ENCODE data around the gene KLHDC4. TPM values are rescaled to one million over a fixed set of nuclear protein-coding genes. Genes with fewer than 3 reads are reported as not detected.

The KLHDC4 gene
- polyA plus RNA-seq, 1 of the 3 experiments (the other 2 are of a cell fraction): 51.2 TPM

DNA sequence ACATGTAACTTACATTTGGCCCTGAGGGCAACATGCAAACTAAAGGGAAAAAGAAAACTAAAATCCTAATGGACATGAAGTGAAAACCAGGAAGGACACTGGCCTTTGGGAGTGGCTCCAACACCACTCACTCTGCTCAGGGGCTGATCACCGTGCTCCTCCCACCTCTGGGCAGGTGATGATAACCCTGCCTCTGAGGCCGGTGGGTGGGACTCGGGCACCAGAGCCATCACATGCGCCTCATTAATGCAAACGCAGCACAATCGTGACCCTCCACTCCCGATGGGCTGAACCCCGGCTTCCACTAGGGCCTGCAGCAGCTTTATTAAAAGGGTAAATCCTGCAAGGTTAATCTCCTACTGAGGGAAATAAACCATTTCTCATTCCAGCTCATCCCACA lies 4.7 kb downstream of the KLHDC4 start:
- ChIA-PET POLR2A (no interaction called here), CTCF (interaction anchor here (1.0 to 1.7 kb wide), 2 partner anchors 14 to 172 kb away, joined by 3 read pairs; no protein-coding TSS in a partner anchor)
- Histone ChIP-seq H4K20me1 (ENCODE audit: insufficient read depth) (peaks cover 10% of the 10 kb centered on the region; the same call in 1 of the 2 replicates), H3K9me2 (no peaks in the 10 kb centered on the region), H3K9me3 (no peaks in the 10 kb centered on the region), H3K27me3 (ENCODE audit: insufficient read depth) (no peaks in the 10 kb centered on the region), H3K36me3 (replicated peaks in 1 of 2; ENCODE audit: control insufficient read depth in 1 of 2, insufficient read depth in 2 of 2, low read length in 1 of 2) (peaks cover 28 to 35% of the 10 kb centered on the region in 2 experiments), H3K27ac (ENCODE audit: low read depth in 2 of 2, low read length in 1 of 2) (no peak overlapping the region), H3K9ac (no peak overlapping the region), H3F3A (replicated peaks; ENCODE audit: insufficient read depth) (peaks cover 9% of the 10 kb centered on the region), H3K4me3 (ENCODE audit: low read depth in 2 of 2, low read length in 1 of 2) (no peak overlapping the region), H2AFZ (ENCODE audit: low read depth) (no peak overlapping the region), H3K4me1 (ENCODE audit: control insufficient read depth in 1 of 2, insufficient read depth in 2 of 2, low read depth in 1 of 2, low read length in 1 of 2) (peaks cover 4 to 5% of the 10 kb centered on the region in 2 experiments; a peak in 1 of 4 replicates), H3K79me2 (ENCODE audit: insufficient read depth) (peaks cover 65% of the 10 kb centered on the region), H3K4me2 (no peak overlapping the region)
- TF ChIP-seq NFIC (IDR thresholded peaks at IDR 0.05; ENCODE audit: borderline replicate concordance) (no peak), TAF1 (IDR thresholded peaks at IDR 0.05; ENCODE audit: borderline replicate concordance, low read depth, low read length) (no peak), FOXM1 (IDR thresholded peaks at IDR 0.05; ENCODE audit: low read depth) (no peak), JUND (IDR thresholded peaks at IDR 0.05) (no peak)
- TF ChIP-seq, protein P1, sequence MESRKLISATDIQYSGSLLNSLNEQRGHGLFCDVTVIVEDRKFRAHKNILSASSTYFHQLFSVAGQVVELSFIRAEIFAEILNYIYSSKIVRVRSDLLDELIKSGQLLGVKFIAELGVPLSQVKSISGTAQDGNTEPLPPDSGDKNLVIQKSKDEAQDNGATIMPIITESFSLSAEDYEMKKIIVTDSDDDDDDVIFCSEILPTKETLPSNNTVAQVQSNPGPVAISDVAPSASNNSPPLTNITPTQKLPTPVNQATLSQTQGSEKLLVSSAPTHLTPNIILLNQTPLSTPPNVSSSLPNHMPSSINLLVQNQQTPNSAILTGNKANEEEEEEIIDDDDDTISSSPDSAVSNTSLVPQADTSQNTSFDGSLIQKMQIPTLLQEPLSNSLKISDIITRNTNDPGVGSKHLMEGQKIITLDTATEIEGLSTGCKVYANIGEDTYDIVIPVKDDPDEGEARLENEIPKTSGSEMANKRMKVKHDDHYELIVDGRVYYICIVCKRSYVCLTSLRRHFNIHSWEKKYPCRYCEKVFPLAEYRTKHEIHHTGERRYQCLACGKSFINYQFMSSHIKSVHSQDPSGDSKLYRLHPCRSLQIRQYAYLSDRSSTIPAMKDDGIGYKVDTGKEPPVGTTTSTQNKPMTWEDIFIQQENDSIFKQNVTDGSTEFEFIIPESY (IDR thresholded peaks at IDR 0.05; ENCODE audit: borderline replicate concordance, low read depth): no peak
- TF ChIP-seq, protein P2, sequence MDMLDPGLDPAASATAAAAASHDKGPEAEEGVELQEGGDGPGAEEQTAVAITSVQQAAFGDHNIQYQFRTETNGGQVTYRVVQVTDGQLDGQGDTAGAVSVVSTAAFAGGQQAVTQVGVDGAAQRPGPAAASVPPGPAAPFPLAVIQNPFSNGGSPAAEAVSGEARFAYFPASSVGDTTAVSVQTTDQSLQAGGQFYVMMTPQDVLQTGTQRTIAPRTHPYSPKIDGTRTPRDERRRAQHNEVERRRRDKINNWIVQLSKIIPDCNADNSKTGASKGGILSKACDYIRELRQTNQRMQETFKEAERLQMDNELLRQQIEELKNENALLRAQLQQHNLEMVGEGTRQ (IDR thresholded peaks at IDR 0.05; ENCODE audit: borderline replicate concordance, low read depth, low read length): no peak
- DNase-seq: no peak
- 100% methylated on average over 6 of the region's 8 CpGs for WGBS (ENCODE audit: low lambda C conversion rate)

DNA sequence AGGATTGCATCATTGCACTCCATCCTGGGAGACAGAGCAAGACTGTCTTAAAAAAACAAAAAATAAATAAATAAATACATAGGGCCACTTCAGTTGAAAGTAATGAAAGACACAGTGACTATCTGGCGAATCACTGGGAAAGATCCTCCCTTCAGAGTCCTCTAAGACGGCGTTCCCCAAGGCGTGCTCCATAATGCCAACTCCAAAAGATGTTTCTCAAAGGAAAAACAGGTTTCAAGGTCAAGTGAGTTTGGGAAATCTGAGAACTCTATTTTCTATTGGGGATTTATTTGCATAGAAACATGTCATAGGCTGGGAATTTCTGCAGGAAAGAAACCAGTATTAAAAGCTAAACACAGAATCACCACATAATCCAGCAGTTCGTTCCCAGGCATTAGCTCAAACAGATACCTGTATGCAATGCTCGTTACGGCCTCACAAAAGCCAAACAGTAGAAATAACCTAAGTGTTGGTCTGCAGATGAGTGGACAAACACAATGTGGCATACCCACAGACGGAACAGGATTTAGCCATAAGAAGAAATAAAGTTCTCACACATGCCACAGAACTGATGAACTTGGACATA lies 7.9 kb downstream of the KLHDC4 start:
- Histone ChIP-seq H3K9me3 (no peaks in the 10 kb centered on the region), H4K20me1 (ENCODE audit: insufficient read depth) (peaks cover 10% of the 10 kb centered on the region; the same call in 1 of the 2 replicates), H3K36me3 (replicated peaks in 1 of 2; ENCODE audit: control insufficient read depth in 1 of 2, insufficient read depth in 2 of 2, low read length in 1 of 2) (peaks cover 33 to 55% of the 10 kb centered on the region in 2 experiments), H3K9me2 (no peaks in the 10 kb centered on the region), H3K4me1 (ENCODE audit: control insufficient read depth in 1 of 2, insufficient read depth in 2 of 2, low read depth in 1 of 2, low read length in 1 of 2) (no peaks in the 10 kb centered on the region), H3K4me3 (ENCODE audit: low read depth in 2 of 2, low read length in 1 of 2) (no peak overlapping the region), H3K79me2 (ENCODE audit: insufficient read depth) (peaks cover 37% of the 10 kb centered on the region), H3F3A (replicated peaks; ENCODE audit: insufficient read depth) (peaks cover 9% of the 10 kb centered on the region), H3K4me2 (no peak overlapping the region), H3K27me3 (ENCODE audit: insufficient read depth) (no peaks in the 10 kb centered on the region), H3K27ac (ENCODE audit: low read depth in 2 of 2, low read length in 1 of 2) (no peak overlapping the region), H2AFZ (ENCODE audit: low read depth) (no peak overlapping the region), H3K9ac (no peak overlapping the region)
- WGBS (ENCODE audit: low lambda C conversion rate): 90% methylated on average over 8 of the region's 8 CpGs
- CTCF ChIA-PET: interaction anchor here (2.0 kb wide), 1 partner anchor 11 kb away, joined by 7 read pairs; no protein-coding TSS in a partner anchor
- no peak for DNase-seq
- POLR2A ChIA-PET: no interaction called here
- TF ChIP-seq, protein P3, sequence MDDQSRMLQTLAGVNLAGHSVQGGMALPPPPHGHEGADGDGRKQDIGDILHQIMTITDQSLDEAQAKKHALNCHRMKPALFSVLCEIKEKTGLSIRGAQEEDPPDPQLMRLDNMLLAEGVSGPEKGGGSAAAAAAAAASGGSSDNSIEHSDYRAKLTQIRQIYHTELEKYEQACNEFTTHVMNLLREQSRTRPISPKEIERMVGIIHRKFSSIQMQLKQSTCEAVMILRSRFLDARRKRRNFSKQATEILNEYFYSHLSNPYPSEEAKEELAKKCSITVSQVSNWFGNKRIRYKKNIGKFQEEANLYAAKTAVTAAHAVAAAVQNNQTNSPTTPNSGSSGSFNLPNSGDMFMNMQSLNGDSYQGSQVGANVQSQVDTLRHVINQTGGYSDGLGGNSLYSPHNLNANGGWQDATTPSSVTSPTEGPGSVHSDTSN (IDR thresholded peaks at IDR 0.05): no peak
- TF ChIP-seq, protein P4, sequence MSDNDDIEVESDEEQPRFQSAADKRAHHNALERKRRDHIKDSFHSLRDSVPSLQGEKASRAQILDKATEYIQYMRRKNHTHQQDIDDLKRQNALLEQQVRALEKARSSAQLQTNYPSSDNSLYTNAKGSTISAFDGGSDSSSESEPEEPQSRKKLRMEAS (IDR thresholded peaks at IDR 0.05; ENCODE audit: low read depth): no peak

All from SK-N-SH (cell line).